GM12873 (cell line): ENCODE data around the gene GKN2.

ENCODE experiments used
- TF ChIP-seq, protein P1 (sequence below): IDR thresholded peaks from 2 replicates; pipeline ENCODE4 v1.5.1; 2012; ENCODE audit warnings: low read depth, mild to moderate bottlenecking, moderate library complexity, low read length, control low read depth; ENCODE audit not compliant: insufficient read depth; ENCODE audit errors: missing control alignments

GKN2 gene

DNA sequence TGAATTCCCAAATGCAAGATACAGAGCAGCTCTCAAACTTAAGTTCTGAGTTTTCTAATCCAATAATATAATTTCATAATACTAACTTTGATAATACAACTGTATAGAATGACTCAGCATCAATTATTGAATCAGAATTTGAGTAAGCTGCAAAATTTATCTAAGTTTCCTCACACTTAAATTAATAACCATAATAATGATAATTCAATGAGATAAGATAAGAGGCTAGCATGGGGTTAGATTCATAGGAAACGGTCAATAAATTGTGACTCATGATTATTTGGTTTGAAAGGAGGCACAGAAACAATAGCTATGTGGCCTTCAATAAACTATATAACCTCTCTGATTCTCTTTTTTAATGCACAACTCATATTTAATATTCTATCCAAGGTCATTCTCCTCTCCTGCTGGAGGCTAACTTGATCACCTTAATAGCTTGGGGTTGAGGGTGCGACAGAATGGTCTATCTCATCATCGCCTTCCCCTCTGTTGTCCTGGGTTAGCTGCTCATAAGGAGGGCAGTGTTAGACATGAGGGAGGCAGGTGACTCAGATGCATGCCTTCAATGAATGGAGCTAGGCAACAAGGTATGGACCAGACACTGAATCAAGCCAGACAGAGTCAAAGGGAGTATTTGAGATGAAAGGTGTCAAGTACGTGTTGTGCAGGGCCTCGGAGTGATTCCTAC, 45.3 kb downstream of the GKN2 start:
- TF ChIP-seq, protein P1, sequence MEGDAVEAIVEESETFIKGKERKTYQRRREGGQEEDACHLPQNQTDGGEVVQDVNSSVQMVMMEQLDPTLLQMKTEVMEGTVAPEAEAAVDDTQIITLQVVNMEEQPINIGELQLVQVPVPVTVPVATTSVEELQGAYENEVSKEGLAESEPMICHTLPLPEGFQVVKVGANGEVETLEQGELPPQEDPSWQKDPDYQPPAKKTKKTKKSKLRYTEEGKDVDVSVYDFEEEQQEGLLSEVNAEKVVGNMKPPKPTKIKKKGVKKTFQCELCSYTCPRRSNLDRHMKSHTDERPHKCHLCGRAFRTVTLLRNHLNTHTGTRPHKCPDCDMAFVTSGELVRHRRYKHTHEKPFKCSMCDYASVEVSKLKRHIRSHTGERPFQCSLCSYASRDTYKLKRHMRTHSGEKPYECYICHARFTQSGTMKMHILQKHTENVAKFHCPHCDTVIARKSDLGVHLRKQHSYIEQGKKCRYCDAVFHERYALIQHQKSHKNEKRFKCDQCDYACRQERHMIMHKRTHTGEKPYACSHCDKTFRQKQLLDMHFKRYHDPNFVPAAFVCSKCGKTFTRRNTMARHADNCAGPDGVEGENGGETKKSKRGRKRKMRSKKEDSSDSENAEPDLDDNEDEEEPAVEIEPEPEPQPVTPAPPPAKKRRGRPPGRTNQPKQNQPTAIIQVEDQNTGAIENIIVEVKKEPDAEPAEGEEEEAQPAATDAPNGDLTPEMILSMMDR: no peak

GRCh38 chr2:68906716-68907115, 46.0 kb downstream of the GKN2 start:
- TF ChIP-seq, protein P1: no peak

DNA sequence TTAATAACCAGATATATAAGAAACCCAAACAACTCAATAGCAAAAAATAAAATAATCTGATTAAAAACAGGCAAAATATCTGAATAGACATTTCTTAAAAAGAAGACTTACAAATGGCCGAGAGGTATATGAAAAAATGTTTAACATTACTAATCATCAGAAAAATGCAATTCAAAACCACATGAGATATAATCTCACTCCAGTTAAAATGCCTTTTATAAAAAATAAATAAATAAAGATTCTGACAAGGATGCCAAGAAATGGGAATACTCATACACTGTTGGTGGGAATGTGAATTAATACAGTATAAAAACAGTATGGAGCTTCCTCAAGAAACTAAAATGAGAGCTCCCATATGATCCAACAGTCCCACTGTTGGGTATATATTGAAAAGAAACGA, 47.6 kb downstream of the GKN2 start:
- TF ChIP-seq, protein P1: no peak

DNA sequence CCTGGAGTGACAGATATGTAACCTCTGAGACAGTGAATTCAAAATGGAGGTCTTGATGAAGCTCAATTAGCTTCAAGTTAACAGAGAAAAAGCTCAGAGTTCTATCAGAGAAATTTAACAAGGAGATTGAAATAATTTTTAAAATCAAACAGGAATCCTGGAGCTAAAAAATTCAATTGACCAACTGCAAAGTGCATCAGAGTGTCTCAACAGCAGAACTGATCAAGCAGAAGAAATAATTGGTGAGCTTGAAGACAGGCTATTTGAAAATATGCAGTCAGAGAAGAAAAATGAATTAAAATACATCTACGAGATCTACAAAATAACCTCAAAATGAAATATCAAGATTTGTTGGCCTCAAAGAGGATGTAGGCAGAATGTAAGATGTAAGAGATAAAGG, 51.1 kb downstream of the GKN2 start:
- TF ChIP-seq, protein P1: no peak

- TF ChIP-seq, protein P1: peak; percentile 61
Observed at GRCh38 chr2:68901199-68901514, 51.5 kb downstream of the GKN2 start.

- TF ChIP-seq, protein P1: peak; percentile 27
Observed at GRCh38 chr2:68900496-68901198, 52.0 kb downstream of the GKN2 start.
